GM19238 (cell line): ENCODE measurements around the gene ENAM.
"Not testable (repeated sequence)": the region's sequence is repeated elsewhere in the genome, so short reads cannot be mapped to it uniquely, and the experiment has no call there.

Experiments used
- DNase-seq: peaks from one replicate; pipeline ENCODE4 v3.0.0; 2011; ENCODE audit warnings: low spot score; ENCODE audit not compliant: insufficient read length

Gene ENAM

GRCh38 chr4:70678383-70678999, 49.9 kb downstream of the ENAM start:
- no peak for DNase-seq

- no peak for DNase-seq
Observed at GRCh38 chr4:70680934-70681333, 52.4 kb downstream of the ENAM start.

- no peak for DNase-seq
Observed at GRCh38 chr4:70681704-70682103, 53.2 kb downstream of the ENAM start.

- not testable (repeated sequence) for DNase-seq
Observed at GRCh38 chr4:70682142-70682541, 53.6 kb downstream of the ENAM start.

GRCh38 chr4:70687392-70687791, 58.8 kb downstream of the ENAM start:
- DNase-seq, result no peak

- DNase-seq, result peak; percentile 70
Observed at GRCh38 chr4:70687821-70688794, 59.6 kb downstream of the ENAM start, which contains the start of gene UTP3. UTP3 (plus strand) TSS chr4:70688532; CDS start chr4:70688678, 146 bp downstream.

GRCh38 chr4:70688795-70689231, 60.3 kb downstream of the ENAM start:
- DNase-seq, result no peak

- no peak for DNase-seq
Observed at GRCh38 chr4:70691661-70692060, 63.1 kb downstream of the ENAM start.

- not testable (repeated sequence) for DNase-seq
Observed at GRCh38 chr4:70694633-70695032, 66.1 kb downstream of the ENAM start.
